ENCODE measurements around the gene TOM1. TPM values are rescaled to one million over a fixed set of nuclear protein-coding genes. Genes with fewer than 3 reads are reported as not detected.

The TOM1 gene
- polyA plus RNA-seq, 1 of the 3 experiments (the other 2 are of a cell fraction) = 26.9 TPM

GRCh38 chr22:35329114-35329847, 29.6 kb downstream of the TOM1 start:
- H3K9me2 ChIP-seq = no peaks in the 10 kb centered on the region
- WGBS (ENCODE audit: low lambda C conversion rate) = 93% methylated on average over 12 of the region's 12 CpGs
- POLR2A ChIA-PET = no interaction called here
- H3K4me1 ChIP-seq (ENCODE audit: control insufficient read depth in 1 of 2, insufficient read depth in 2 of 2, low read depth in 1 of 2, low read length in 1 of 2) = peaks cover 0 to 2% of the 10 kb centered on the region in 2 experiments; a peak in 1 of 4 replicates
- H2AFZ ChIP-seq (ENCODE audit: low read depth) = no peak overlapping the region
- no peaks in the 10 kb centered on the region for H3K79me2 ChIP-seq (ENCODE audit: insufficient read depth)
- no peak overlapping the region for H3K9ac ChIP-seq
- no peak overlapping the region for H3K27ac ChIP-seq (ENCODE audit: low read depth in 2 of 2, low read length in 1 of 2)
- no peaks in the 10 kb centered on the region for H3K27me3 ChIP-seq (ENCODE audit: insufficient read depth)
- no peak for DNase-seq
- TF ChIP-seq, protein P1, sequence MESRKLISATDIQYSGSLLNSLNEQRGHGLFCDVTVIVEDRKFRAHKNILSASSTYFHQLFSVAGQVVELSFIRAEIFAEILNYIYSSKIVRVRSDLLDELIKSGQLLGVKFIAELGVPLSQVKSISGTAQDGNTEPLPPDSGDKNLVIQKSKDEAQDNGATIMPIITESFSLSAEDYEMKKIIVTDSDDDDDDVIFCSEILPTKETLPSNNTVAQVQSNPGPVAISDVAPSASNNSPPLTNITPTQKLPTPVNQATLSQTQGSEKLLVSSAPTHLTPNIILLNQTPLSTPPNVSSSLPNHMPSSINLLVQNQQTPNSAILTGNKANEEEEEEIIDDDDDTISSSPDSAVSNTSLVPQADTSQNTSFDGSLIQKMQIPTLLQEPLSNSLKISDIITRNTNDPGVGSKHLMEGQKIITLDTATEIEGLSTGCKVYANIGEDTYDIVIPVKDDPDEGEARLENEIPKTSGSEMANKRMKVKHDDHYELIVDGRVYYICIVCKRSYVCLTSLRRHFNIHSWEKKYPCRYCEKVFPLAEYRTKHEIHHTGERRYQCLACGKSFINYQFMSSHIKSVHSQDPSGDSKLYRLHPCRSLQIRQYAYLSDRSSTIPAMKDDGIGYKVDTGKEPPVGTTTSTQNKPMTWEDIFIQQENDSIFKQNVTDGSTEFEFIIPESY (IDR thresholded peaks at IDR 0.05; ENCODE audit: borderline replicate concordance, low read depth) = no peak
- peaks cover 39 to 50% of the 10 kb centered on the region in 2 experiments for H3K36me3 ChIP-seq (replicated peaks in 1 of 2; ENCODE audit: control insufficient read depth in 1 of 2, insufficient read depth in 2 of 2, low read length in 1 of 2)
- no peaks in the 10 kb centered on the region for H3K9me3 ChIP-seq
- CTCF ChIA-PET = interaction anchor here (1.2 to 1.4 kb wide), 2 partner anchors 19 to 22 kb away, joined by 3 to 4 read pairs; no protein-coding TSS in a partner anchor
- no peak overlapping the region for H3K4me2 ChIP-seq
- H3F3A ChIP-seq (replicated peaks; ENCODE audit: insufficient read depth) = peaks cover 6% of the 10 kb centered on the region
- H3K4me3 ChIP-seq (ENCODE audit: low read depth in 2 of 2, low read length in 1 of 2) = no peak overlapping the region
- H4K20me1 ChIP-seq (ENCODE audit: insufficient read depth) = no peaks in the 10 kb centered on the region

DNA sequence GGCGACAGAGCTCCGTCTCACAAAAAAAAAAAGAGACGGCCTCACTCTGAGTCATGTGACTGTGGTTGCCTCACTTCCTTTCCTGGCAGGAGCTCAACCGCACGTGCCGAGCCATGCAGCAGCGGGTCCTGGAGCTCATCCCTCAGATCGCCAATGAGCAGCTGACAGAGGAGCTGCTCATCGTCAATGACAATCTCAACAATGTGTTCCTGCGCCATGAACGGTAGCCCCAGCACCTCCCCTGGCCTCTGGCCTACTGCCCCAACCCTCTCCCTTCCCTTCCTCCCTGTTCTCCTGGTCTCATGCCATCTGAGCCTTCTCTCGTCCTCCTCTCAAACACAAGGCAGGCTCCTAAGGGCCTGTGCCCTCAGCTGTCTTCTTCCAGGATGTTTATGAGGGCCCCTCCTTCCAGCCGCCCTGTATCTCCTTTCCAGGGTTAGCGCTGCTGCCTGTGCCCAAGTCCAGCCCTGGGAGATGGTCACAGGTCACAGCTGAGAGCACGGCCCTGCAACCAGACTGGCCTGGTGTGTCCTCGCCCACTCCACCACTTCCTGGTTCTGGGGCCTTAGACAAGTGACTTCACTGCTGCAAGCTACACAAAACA, 30.7 kb downstream of the TOM1 start:
- Histone ChIP-seq H2AFZ (ENCODE audit: low read depth) (no peak overlapping the region), H3K9ac (no peak overlapping the region)
- WGBS (ENCODE audit: low lambda C conversion rate) = 78% methylated on average over 14 of the region's 16 CpGs
- TF ChIP-seq TAF1 (IDR thresholded peaks at IDR 0.05; ENCODE audit: borderline replicate concordance, low read depth, low read length) (no peak), FOXM1 (IDR thresholded peaks at IDR 0.05; ENCODE audit: low read depth) (no peak), RXRA (IDR thresholded peaks at IDR 0.05; ENCODE audit: borderline replicate concordance, low read depth) (no peak), MXI1 (IDR thresholded peaks at IDR 0.05; ENCODE audit: low read depth, low read length) (no peak), EZH2phosphoT487 (IDR thresholded peaks at IDR 0.05; ENCODE audit: borderline replicate concordance, low read depth) (no peak), REST (IDR thresholded peaks at IDR 0.05; ENCODE audit: low read depth, low read length) (no peak), NRF1 (IDR thresholded peaks at IDR 0.05; ENCODE audit: low read depth, low read length) (no peak), FOXJ3 (CRISPR knock-in tag; IDR thresholded peaks at IDR 0.05) (no peak), MEF2A (IDR thresholded peaks at IDR 0.05; ENCODE audit: borderline replicate concordance, low read depth) (no peak), RFX5 (IDR thresholded peaks at IDR 0.05; ENCODE audit: low read length) (no peak)
- TF ChIP-seq, protein P1 (IDR thresholded peaks at IDR 0.05; ENCODE audit: borderline replicate concordance, low read depth) = no peak
- TF ChIP-seq, protein P2, sequence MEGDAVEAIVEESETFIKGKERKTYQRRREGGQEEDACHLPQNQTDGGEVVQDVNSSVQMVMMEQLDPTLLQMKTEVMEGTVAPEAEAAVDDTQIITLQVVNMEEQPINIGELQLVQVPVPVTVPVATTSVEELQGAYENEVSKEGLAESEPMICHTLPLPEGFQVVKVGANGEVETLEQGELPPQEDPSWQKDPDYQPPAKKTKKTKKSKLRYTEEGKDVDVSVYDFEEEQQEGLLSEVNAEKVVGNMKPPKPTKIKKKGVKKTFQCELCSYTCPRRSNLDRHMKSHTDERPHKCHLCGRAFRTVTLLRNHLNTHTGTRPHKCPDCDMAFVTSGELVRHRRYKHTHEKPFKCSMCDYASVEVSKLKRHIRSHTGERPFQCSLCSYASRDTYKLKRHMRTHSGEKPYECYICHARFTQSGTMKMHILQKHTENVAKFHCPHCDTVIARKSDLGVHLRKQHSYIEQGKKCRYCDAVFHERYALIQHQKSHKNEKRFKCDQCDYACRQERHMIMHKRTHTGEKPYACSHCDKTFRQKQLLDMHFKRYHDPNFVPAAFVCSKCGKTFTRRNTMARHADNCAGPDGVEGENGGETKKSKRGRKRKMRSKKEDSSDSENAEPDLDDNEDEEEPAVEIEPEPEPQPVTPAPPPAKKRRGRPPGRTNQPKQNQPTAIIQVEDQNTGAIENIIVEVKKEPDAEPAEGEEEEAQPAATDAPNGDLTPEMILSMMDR (IDR thresholded peaks at IDR 0.05) = no peak
- TF ChIP-seq, protein P3, sequence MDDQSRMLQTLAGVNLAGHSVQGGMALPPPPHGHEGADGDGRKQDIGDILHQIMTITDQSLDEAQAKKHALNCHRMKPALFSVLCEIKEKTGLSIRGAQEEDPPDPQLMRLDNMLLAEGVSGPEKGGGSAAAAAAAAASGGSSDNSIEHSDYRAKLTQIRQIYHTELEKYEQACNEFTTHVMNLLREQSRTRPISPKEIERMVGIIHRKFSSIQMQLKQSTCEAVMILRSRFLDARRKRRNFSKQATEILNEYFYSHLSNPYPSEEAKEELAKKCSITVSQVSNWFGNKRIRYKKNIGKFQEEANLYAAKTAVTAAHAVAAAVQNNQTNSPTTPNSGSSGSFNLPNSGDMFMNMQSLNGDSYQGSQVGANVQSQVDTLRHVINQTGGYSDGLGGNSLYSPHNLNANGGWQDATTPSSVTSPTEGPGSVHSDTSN (IDR thresholded peaks at IDR 0.05) = peak; percentile 52; the same call in 1 of the 2 replicates

More for the DNA sequence above, 30.7 kb downstream of the TOM1 start:
- no peaks in the 10 kb centered on the region for H3K9me3 ChIP-seq
- ChIA-PET CTCF (interaction anchor here (0.8 to 1.4 kb wide), 2 partner anchors 19 to 21 kb away, joined by 3 read pairs; no protein-coding TSS in a partner anchor), POLR2A (no interaction called here)
- H3K36me3 ChIP-seq (replicated peaks in 1 of 2; ENCODE audit: control insufficient read depth in 1 of 2, insufficient read depth in 2 of 2, low read length in 1 of 2) = peaks cover 31 to 47% of the 10 kb centered on the region in 2 experiments
- no peak overlapping the region for H3K4me3 ChIP-seq (ENCODE audit: low read depth in 2 of 2, low read length in 1 of 2)
- H3K27ac ChIP-seq (ENCODE audit: low read depth in 2 of 2, low read length in 1 of 2) = peak overlapping the region in 1 of 2 experiments; percentile 36; a peak in 1 of 4 replicates
- no peak for DNase-seq
- H4K20me1 ChIP-seq (ENCODE audit: insufficient read depth) = no peaks in the 10 kb centered on the region
- peaks cover 0 to 8% of the 10 kb centered on the region in 2 experiments; a peak in 1 of 4 replicates for H3K4me1 ChIP-seq (ENCODE audit: control insufficient read depth in 1 of 2, insufficient read depth in 2 of 2, low read depth in 1 of 2, low read length in 1 of 2)
- H3K79me2 ChIP-seq (ENCODE audit: insufficient read depth) = no peaks in the 10 kb centered on the region
- H3F3A ChIP-seq (replicated peaks; ENCODE audit: insufficient read depth) = peaks cover 6% of the 10 kb centered on the region
- no peaks in the 10 kb centered on the region for H3K9me2 ChIP-seq
- no peak overlapping the region for H3K4me2 ChIP-seq
- no peaks in the 10 kb centered on the region for H3K27me3 ChIP-seq (ENCODE audit: insufficient read depth)

Measured in SK-N-SH (cell line).